ENCODE data around the gene DGCR8.

- TF ChIP-seq CTCF (IDR thresholded peaks at IDR 0.05; ENCODE audit: insufficient read depth, low read depth, low read length): no peak
- TF ChIP-seq EZH2 (IDR thresholded peaks at IDR 0.05; ENCODE audit: insufficient read depth, low read length): no peak
Measured at GRCh38 chr22:20058989-20059770, 20.9 kb upstream of the DGCR8 start.

Measured in astrocyte (in vitro differentiated cells and primary cell).